Mammary epithelial cell (primary cell): ENCODE data around the gene CCT4.

ENCODE experiments used
- EZH2 ChIP-seq: IDR thresholded peaks from 2 replicates; pipeline ENCODE4 v1.6.1; 2012; ENCODE audit warnings: low read length, inconsistent platforms, borderline replicate concordance
- TF ChIP-seq, protein P1 (sequence below), 2 donors: IDR thresholded peaks in 1 of 2; conservative IDR thresholded peaks in 1 of 2; 2 replicates each; pipeline ENCODE4 v1.5.1; 2011 to 2012; ENCODE audit warnings: inconsistent platforms in 2 of 2, low read length in 2 of 2, mild to moderate bottlenecking in 2 of 2, control low read depth in 1 of 2, low read depth in 1 of 2; ENCODE audit not compliant: insufficient read depth in 1 of 2; ENCODE audit errors: extremely low read depth in 1 of 2

DNA sequence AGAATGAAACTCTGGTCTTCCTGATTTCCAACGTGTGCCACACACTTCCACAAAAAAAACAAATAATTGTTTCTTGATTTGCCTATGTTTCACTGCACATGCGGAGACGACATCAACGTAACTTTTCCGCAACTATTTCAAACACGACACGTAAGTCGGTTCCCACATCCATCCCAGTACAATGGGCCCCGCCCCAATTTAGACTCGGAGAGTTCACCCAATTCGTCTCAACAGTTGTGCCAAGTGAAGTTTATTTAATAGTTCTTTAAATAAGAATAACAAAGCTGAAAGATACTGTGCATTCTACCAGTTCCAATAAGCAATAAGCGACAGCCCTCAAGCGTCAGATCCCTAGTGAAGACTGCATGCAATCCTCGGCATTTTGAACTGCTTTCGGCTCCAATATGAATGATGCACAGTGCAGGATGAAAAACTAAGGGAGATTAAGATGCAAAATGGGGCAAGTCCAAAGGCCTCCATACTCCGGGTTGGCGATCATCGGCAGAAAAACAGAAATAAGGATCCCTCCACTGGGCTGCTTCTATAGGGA, 664 bp downstream of the CCT4 start:
- TF ChIP-seq EZH2 = no peak
- TF ChIP-seq, protein P1, sequence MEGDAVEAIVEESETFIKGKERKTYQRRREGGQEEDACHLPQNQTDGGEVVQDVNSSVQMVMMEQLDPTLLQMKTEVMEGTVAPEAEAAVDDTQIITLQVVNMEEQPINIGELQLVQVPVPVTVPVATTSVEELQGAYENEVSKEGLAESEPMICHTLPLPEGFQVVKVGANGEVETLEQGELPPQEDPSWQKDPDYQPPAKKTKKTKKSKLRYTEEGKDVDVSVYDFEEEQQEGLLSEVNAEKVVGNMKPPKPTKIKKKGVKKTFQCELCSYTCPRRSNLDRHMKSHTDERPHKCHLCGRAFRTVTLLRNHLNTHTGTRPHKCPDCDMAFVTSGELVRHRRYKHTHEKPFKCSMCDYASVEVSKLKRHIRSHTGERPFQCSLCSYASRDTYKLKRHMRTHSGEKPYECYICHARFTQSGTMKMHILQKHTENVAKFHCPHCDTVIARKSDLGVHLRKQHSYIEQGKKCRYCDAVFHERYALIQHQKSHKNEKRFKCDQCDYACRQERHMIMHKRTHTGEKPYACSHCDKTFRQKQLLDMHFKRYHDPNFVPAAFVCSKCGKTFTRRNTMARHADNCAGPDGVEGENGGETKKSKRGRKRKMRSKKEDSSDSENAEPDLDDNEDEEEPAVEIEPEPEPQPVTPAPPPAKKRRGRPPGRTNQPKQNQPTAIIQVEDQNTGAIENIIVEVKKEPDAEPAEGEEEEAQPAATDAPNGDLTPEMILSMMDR (conservative IDR thresholded peaks at IDR 0.05 in 1 of 2, IDR thresholded peaks at IDR 0.05 in 1 of 2; ENCODE audit: extremely low read depth in 1 of 2, insufficient read depth in 1 of 2, low read depth in 1 of 2, low read length in 2 of 2) = no peak
